Keratinocyte (primary cell): ENCODE results near the gene UGGT2. TPM values are rescaled to one million over a fixed set of nuclear protein-coding genes. Genes with fewer than 3 reads are reported as not detected.

ENCODE experiments used
- DNase-seq: peaks from one replicate; pipeline ENCODE4 v3.0.0-alpha.2; 2011; ENCODE audit warnings: low read depth, missing footprints, low spot score
- FAIRE-seq: peaks from 2 replicates; lab custom pipeline; 2011; peaks lifted over from hg19 to GRCh38; lab: Jason Lieb, UNC
- H2AFZ ChIP-seq: 2 replicates; pipeline ENCODE4 v1.6.0; 2012; ENCODE audit warnings: low read length, control low read depth, inconsistent platforms; ENCODE audit not compliant: control insufficient read depth
- H3K27ac ChIP-seq: 2 replicates; pipeline ENCODE4 v1.5.1; 2011; ENCODE audit warnings: low read length; ENCODE audit not compliant: control insufficient read depth, insufficient read depth
- H3K27me3 ChIP-seq: 3 replicates; pipeline ENCODE4 v1.6.0; 2011; ENCODE audit warnings: low read length; ENCODE audit not compliant: control insufficient read depth, insufficient read depth; ENCODE audit errors: extremely low read depth
- H3K36me3 ChIP-seq, 2 experiments: 2 replicates in 1 of 2; 3 replicates in 1 of 2; pipeline ENCODE4 v1.5.1; 2011; ENCODE audit warnings: low read length in 2 of 2, mild to moderate bottlenecking in 1 of 2; ENCODE audit not compliant: control insufficient read depth in 2 of 2, insufficient read depth in 2 of 2; ENCODE audit errors: extremely low read depth in 1 of 2
- H3K4me1 ChIP-seq: 3 replicates; pipeline ENCODE4 v1.5.1; 2011; ENCODE audit warnings: low read length; ENCODE audit not compliant: control insufficient read depth, insufficient read depth; ENCODE audit errors: extremely low read depth
- H3K4me2 ChIP-seq: 3 replicates; pipeline ENCODE4 v1.6.0; 2011; ENCODE audit warnings: low read depth, low read length; ENCODE audit not compliant: control insufficient read depth, insufficient read depth; ENCODE audit errors: extremely low read depth
- H3K4me3 ChIP-seq, 3 experiments: fragments of 200-600 bp in 1 of 3; sonication (generic) in 1 of 3; 2 replicates in 2 of 3; 3 replicates in 1 of 3; pipeline ENCODE4 v1.5.1; 2011 to 2016; ENCODE audit warnings: low read length in 3 of 3, mild to moderate bottlenecking in 3 of 3, control low read depth in 2 of 3, inconsistent platforms in 1 of 3, low read depth in 1 of 3, mixed read lengths in 1 of 3, mixed run types in 1 of 3, moderate library complexity in 1 of 3; ENCODE audit not compliant: control insufficient read depth in 2 of 3, insufficient read depth in 2 of 3; ENCODE audit errors: extremely low read depth in 1 of 3
- H3K79me2 ChIP-seq: 2 replicates; pipeline ENCODE4 v1.6.0; 2012; ENCODE audit warnings: low read length; ENCODE audit not compliant: control insufficient read depth, insufficient read depth
- H3K9ac ChIP-seq: 3 replicates; pipeline ENCODE4 v1.6.0; 2011; ENCODE audit warnings: low read length; ENCODE audit not compliant: control insufficient read depth, insufficient read depth; ENCODE audit errors: extremely low read depth
- H3K9me1 ChIP-seq: 3 replicates; pipeline ENCODE4 v1.6.0; 2011; ENCODE audit warnings: low read length; ENCODE audit not compliant: control insufficient read depth, insufficient read depth; ENCODE audit errors: extremely low read depth
- H3K9me3 ChIP-seq: 2 replicates; pipeline ENCODE4 v1.5.1; 2012; ENCODE audit warnings: low read depth, low read length; ENCODE audit not compliant: control insufficient read depth
- H4K20me1 ChIP-seq: 3 replicates; pipeline ENCODE4 v1.6.0; 2011; ENCODE audit warnings: low read length; ENCODE audit not compliant: control insufficient read depth, insufficient read depth; ENCODE audit errors: extremely low read depth
- CTCF ChIP-seq, 3 experiments: IDR thresholded peaks in 1 of 3; conservative IDR thresholded peaks in 1 of 3; optimal IDR thresholded peaks in 1 of 3; 2 replicates in 2 of 3; 3 replicates in 1 of 3; pipeline versions ENCODE3 to v1.5.1; 2011; ENCODE audit warnings: low read length in 3 of 3, mild to moderate bottlenecking in 3 of 3, moderate library complexity in 2 of 3, control low read depth in 1 of 3, inconsistent platforms in 1 of 3; ENCODE audit not compliant: insufficient read depth in 2 of 3; ENCODE audit errors: extremely low read depth in 1 of 3
- EZH2 ChIP-seq: IDR thresholded peaks from one replicate; pipeline ENCODE4 v1.6.1; 2012; ENCODE audit warnings: inconsistent platforms, mild to moderate bottlenecking, low read length, moderate library complexity
- dilution Hi-C: fragments of 300-500 bp; cut with MboI; formaldehyde crosslinking; loops from one replicate; pipeline ENCODE4 v1.7.0; 2020; ENCODE audit warnings: low sequenced_read_pairs; ENCODE audit not compliant: extremely low pct_ligation_motif_present
- polyA plus RNA-seq, 5 experiments: library from polyadenylated mRNA; depleted of rRNA in 3 of 5; stranded (reverse) in 3 of 5; stranded (forward) in 1 of 5; unstranded in 1 of 5; fragments of >200 nt; gene quantifications; 1 replicate in 1 of 5; 2 replicates in 3 of 5; 3 replicates in 1 of 5; pipeline versions ENCODE4 v1.2.1 to v1.2.3, GENCODE V29; 2011 to 2012; ENCODE audit warnings: missing spikeins in 2 of 5, low read depth in 1 of 5, low replicate concordance in 1 of 5

The UGGT2 gene
- polyA plus RNA-seq, 1 donor (not counting 4 experiments of a cell fraction or from before 2014, with no cell fraction given) = 12.5 TPM

DNA sequence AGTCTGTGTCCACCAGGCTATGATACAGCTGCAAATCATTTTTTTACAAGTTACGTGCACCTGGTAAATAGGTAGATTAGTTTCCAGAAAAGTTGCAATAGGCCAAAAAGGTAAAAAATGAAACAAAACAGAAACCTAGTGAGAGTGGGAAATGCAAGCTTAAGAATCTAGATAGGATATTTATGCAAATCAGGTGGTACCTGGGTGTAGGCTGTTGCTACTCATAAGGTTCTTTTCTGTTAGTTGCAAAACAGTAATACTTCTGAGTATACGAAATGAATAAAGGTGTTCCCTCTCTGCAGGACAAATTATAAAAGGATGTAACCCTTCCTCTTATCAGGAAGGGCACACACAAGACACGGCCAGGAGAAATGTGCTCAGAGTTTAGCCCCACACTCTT lies 97.9 kb downstream of the UGGT2 start:
- H3K9ac ChIP-seq = no peak overlapping the region
- no peak for DNase-seq
- no peaks in the 10 kb centered on the region for H3K4me1 ChIP-seq
- no peaks in the 10 kb centered on the region for H3K9me3 ChIP-seq
- H3K27ac ChIP-seq = no peak overlapping the region
- TF ChIP-seq EZH2 (no peak), CTCF (optimal IDR thresholded peaks at IDR 0.05 in 1 of 3, IDR thresholded peaks at IDR 0.05 in 1 of 3, conservative IDR thresholded peaks at IDR 0.05 in 1 of 3; ENCODE audit: extremely low read depth in 1 of 3, insufficient read depth in 2 of 3, low read length in 3 of 3) (no peak)
- no peak for FAIRE-seq
- no peaks in the 10 kb centered on the region for H3K79me2 ChIP-seq
- H2AFZ ChIP-seq = no peak overlapping the region
- H3K27me3 ChIP-seq = no peaks in the 10 kb centered on the region
- no peaks in the 10 kb centered on the region for H4K20me1 ChIP-seq
- H3K4me3 ChIP-seq = no peak overlapping the region
- dilution Hi-C loops = no loop called here
- H3K9me1 ChIP-seq = no peaks in the 10 kb centered on the region
- H3K4me2 ChIP-seq = no peak overlapping the region
- H3K36me3 ChIP-seq = peaks cover 0 to 1% of the 10 kb centered on the region in 2 experiments

DNA sequence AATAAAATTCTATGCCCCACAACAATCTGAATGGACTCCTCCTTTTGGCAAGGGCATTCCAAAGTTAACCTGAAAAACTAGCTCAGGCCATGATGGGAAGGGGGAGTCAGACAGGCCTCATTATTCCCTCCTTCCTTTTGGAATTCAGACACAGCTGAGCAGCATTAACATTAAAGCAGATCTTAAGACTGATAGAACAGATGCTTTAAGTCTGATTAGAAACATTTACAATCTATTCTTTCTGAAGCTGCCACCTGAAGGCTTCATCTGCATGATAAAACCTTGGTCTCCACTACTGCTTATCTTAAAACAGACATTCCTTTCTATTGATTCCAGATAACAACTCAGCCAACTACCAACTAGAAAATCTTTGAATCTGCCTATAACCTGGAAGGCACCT lies 98.9 kb downstream of the UGGT2 start:
- FAIRE-seq = no peak
- H3K9ac ChIP-seq = no peak overlapping the region
- no peaks in the 10 kb centered on the region for H4K20me1 ChIP-seq
- H3K27me3 ChIP-seq = no peaks in the 10 kb centered on the region
- H2AFZ ChIP-seq = no peak overlapping the region
- dilution Hi-C loops = no loop called here
- no peaks in the 10 kb centered on the region for H3K79me2 ChIP-seq
- H3K9me1 ChIP-seq = no peaks in the 10 kb centered on the region
- DNase-seq = no peak
- no peak overlapping the region for H3K4me2 ChIP-seq
- H3K27ac ChIP-seq = no peak overlapping the region
- H3K9me3 ChIP-seq = no peaks in the 10 kb centered on the region
- H3K36me3 ChIP-seq = peaks cover 0 to 1% of the 10 kb centered on the region in 2 experiments
- TF ChIP-seq EZH2 (no peak), CTCF (optimal IDR thresholded peaks at IDR 0.05 in 1 of 3, IDR thresholded peaks at IDR 0.05 in 1 of 3, conservative IDR thresholded peaks at IDR 0.05 in 1 of 3; ENCODE audit: extremely low read depth in 1 of 3, insufficient read depth in 2 of 3, low read length in 3 of 3) (no peak)
- no peak overlapping the region for H3K4me3 ChIP-seq
- H3K4me1 ChIP-seq = no peaks in the 10 kb centered on the region
